A549 (cell line): Measurements from ENCODE around the gene EPN2.

Source experiments
- CTCF ChIP-seq: fragments of >200 bp; sonication (Bioruptor Twin); formaldehyde crosslinking; IDR thresholded peaks from 3 replicates; pipeline ENCODE4 v1.5.1; 2016
- EHMT2 ChIP-seq: fragments of 200-600 bp; sonication (generic); IDR thresholded peaks from 2 replicates; pipeline ENCODE4 v1.6.1; 2016; ENCODE audit warnings: antibody characterized with exemption, low read depth, mild to moderate bottlenecking, moderate library complexity
- HMGXB4 ChIP-seq: fragments of 250-450 bp; sonication (Bioruptor Pico); IDR thresholded peaks from 2 replicates; pipeline ENCODE4 v1.5.0; 2021; ENCODE audit warnings: mild to moderate bottlenecking, moderate library complexity, borderline replicate concordance
- POLR2A ChIP-seq: IDR thresholded peaks from 2 replicates; pipeline ENCODE4 v1.6.1; 2012; ENCODE audit warnings: mild to moderate bottlenecking, low read length
- RAD21 ChIP-seq, 2 experiments: fragments of >200 bp in 1 of 2; sonication (Bioruptor Twin) in 1 of 2; formaldehyde crosslinking in 1 of 2; IDR thresholded peaks in 1 of 2; conservative IDR thresholded peaks in 1 of 2; 2 replicates in 1 of 2; 3 replicates in 1 of 2; pipeline ENCODE4 v1.6.1; 2012 to 2018; ENCODE audit warnings: inconsistent platforms in 1 of 2
- SMC3 ChIP-seq: fragments of >200 bp; sonication (Bioruptor Twin); formaldehyde crosslinking; IDR thresholded peaks from 3 replicates; pipeline ENCODE4 v1.6.1; 2018; ENCODE audit warnings: inconsistent platforms
- USF2 ChIP-seq: fragments of 450-650 bp; IDR thresholded peaks from 2 replicates; pipeline ENCODE4 v1.6.1; 2014; ENCODE audit warnings: antibody characterized with exemption

- TF ChIP-seq CTCF (no peak), USF2 (no peak), RAD21 (conservative IDR thresholded peaks at IDR 0.05 in 1 of 2, IDR thresholded peaks at IDR 0.05 in 1 of 2) (no peak), POLR2A (no peak), EHMT2 (no peak), SMC3 (no peak), HMGXB4 (CRISPR knock-in tag) (no peak)
Measured at GRCh38 chr17:19359856-19360255, 122.7 kb downstream of the EPN2 start.
